GM19468 (cell line): ENCODE measurements around the gene FGD3.

Experiments
- ATAC-seq: cut with Tn5 transposase; IDR thresholded peaks from one replicate; pipeline ENCODE4 v1.9.1; 2021; ENCODE audit warnings: mild to moderate bottlenecking, moderate library complexity, moderate number of reproducible peaks; ENCODE audit not compliant: unreplicated experiment; ENCODE audit errors: extremely low read depth

Gene FGD3

GRCh38 chr9:93025736-93026135 is 78.4 kb downstream of the FGD3 start:
- no peak for ATAC-seq

DNA sequence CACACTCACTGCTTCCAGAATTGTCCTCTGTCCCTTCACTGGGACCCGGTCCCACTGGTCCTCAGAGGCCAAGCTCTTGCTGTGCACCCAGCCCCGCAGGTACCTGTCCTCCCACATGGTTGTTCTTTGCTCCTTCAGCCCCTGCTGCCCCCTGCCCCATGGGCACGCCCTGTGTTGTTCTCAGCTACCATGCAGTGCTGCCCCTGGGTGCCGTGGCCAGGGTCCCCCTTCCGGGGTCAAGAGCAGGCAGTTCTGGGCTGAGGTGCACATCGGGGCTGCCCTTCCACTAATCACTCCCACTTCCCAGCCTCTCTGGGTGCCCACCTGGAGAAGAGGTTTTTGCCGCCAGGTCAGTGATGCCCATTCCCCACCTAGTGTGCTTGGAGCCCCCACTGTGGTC is 79.3 kb downstream of the FGD3 start:
- no peak for ATAC-seq

DNA sequence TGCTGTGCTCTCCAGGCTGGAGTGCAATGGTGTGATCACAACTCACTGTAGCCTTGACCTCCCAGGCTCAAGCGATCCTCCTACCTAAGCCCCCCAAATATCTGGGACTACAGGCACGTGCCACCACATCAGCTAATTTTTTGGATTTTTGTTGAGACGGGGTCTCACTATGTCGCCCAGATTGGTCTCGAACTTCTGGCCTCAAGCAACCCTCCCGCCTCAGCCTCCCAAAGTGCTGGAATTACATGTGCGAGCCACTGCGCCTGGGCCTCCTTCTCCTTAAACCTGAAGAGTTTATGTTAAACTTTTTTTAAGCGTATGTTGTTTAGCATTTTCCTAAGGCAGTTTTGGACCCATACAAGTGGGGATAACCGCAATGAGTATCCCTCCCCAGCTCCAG is 80.4 kb downstream of the FGD3 start:
- no peak for ATAC-seq

- no peak for ATAC-seq
Observed at GRCh38 chr9:93028448-93029006, 81.2 kb downstream of the FGD3 start.

DNA sequence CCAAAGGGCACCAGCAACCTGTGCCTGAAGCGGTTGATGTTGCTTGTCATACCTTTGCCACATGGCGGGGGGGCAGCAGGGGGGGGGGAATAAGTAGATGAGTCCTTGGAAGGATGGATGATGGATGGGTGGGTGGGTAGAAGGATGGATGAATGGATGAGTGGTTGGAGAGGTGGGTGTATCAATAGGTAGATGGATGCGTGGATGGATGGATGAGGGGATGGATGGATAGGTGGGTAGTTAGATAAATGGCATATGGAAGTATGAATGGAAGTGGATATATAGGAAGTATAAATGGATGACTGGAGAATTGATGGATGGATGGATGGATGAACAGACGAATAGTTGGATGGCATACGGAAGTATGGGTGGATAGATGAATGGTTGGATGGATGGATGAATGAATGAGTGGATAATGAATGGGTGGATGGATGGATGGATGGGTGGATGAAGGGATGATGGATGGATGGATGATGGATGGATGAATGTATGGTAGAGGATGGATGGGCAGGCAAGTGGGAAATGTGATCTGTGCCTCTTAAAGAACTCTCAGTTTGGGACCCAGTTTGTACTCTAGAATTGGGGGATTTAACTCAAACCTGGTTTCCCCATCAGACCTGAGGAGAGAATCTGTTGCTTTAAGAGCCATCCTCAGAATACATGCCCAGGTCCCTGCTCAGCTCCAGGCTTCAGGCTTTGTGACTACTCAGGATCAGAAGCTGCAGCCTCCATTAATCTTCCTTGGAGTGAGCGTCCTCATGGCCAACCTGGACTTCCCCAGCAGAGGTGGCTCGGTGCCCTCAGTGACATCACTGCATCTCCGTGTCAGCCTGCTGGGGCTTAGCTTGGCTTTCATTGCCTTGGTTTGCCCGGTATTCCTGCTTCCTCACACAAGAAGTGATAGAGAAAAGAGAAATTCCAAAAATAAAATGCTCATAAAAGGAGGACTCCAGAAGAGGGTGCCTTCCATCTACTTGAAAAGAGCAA is 83.6 kb downstream of the FGD3 start:
- ATAC-seq, result no peak

- ATAC-seq, result no peak
Observed at GRCh38 chr9:93031629-93032430, 84.5 kb downstream of the FGD3 start.

GRCh38 chr9:93032545-93032944 is 85.2 kb downstream of the FGD3 start:
- no peak for ATAC-seq

DNA sequence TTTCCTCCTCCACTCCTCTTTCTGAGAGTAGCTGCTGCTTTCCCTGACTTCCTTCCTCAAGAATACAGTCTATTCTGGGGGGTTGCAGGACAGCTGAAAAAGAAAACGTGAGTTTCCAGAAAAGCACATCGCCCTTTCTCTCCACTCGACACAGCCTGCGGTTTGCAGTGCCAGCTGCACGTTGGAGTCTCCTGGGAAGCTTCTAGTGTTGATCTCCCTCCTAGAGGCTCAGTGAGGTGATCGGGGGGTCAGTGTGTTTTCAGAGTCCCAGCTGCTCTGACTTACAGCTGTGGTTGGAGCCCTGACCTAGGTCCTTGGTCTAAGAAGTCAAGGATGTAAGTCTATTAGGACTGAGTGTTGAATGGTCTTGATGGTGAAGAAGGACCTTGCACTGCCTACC is 86.2 kb downstream of the FGD3 start:
- ATAC-seq, result no peak

DNA sequence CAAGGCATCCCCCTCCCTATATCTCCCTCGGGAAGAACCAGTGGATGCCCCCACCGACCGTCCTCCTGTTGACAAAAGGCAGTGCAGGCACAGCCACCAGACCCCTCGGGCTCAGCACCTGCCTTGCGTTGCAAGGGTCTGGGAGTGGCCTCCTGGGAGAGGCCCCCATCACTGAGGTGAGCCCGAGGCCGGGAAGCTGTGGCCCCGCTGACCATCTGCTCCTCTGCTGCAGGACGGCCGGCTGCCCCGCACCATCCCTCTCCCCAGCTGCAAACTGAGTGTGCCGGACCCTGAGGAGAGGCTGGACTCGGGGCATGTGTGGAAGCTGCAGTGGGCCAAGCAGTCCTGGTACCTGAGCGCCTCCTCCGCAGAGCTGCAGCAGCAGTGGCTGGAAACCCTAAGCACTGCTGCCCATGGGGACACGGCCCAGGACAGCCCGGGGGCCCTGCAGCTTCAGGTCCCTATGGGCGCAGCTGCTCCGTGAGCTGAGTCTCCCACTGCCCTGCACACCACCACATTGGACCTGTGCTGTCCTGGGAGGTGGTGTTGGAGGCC is 87.9 kb downstream of the FGD3 start:
- no peak for ATAC-seq

DNA sequence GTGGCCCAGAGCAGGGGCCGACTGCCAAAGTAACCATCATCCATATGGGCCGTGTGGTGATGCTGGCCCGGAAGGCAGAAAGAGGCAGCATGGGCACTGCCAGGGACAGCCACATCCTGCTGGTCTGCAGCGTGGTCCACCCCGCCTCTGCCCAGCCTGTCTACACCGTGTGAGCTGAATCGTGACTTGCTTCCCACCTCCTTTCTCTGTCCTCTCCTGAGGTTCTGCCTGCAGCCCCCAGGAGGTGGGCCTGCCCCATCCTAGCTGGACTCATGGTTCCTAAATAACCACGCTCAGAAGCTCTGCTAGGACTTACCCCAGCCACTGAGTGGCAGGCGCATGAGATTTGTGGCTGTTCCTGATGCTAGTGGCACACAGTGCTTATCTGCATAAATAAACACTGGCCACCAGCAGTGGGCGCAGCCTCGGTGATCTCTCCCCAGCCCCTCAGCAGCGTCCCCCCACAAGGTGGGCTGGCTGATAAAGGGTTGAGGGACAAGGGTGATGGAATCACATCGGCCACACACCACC is 88.6 kb downstream of the FGD3 start:
- ATAC-seq, result no peak

- no peak for ATAC-seq
Observed at GRCh38 chr9:93036887-93037475, 89.7 kb downstream of the FGD3 start.

- ATAC-seq, result no peak
Observed at GRCh38 chr9:93037476-93037971, 90.2 kb downstream of the FGD3 start.

GRCh38 chr9:93038918-93039317 is 91.6 kb downstream of the FGD3 start:
- ATAC-seq, result no peak

DNA sequence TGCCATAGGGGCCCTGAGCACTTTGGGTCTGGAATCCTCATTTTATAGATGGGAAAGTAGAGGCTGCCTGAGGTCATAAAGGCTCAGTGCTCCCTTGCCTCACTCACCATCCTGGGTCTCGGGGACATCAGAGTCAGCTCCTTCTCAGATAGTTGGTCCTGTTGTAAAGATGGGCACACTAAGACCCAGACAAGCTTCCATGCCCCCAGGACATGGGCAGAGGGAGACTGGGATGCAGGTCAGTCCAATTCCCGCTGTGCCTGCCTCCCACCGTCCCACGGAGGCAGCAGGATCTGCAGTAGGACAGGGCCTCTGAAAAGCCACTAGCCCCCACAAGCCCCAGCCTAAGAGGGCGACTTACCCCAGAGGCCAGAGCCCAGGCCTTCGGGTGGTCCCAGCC is 92.1 kb downstream of the FGD3 start:
- no peak for ATAC-seq

- ATAC-seq, result no peak
Observed at GRCh38 chr9:93039976-93040375, 92.7 kb downstream of the FGD3 start.

GRCh38 chr9:93040409-93040808 is 93.1 kb downstream of the FGD3 start:
- no peak for ATAC-seq

DNA sequence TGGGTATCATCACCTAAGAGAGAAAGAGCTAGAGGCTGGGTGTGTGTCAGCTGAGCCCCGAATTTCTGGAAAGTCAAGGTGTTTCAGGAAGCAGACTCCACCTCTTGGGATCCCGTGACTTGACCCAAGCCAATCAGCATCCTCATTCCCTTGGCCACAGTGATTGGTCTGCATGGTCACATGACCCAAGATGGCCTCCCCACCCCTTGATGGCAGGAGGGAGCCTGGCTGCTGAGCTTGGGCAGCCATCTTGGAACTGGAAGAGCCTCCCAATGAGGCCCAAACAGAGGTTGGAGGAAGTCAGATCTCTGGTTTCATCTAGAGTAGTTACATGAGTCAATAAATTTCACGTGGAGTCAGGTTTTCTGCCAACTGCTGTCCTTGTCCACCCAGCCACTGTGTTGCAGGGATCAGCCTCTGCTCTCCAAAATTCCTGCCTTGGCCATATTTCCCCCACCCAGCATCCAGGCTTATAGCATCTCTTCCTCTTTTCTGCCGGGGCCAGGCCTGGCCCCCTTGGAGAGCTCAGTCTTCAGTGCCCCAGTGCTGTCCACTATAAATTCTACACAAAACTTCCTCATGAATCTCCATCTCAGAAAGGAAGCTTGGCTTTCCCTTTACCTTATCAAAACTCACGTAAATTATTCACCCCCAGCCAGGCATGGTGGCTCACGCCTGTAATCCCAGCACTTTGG is 93.9 kb downstream of the FGD3 start:
- no peak for ATAC-seq

GRCh38 chr9:93043122-93043521 is 95.8 kb downstream of the FGD3 start:
- no peak for ATAC-seq

DNA sequence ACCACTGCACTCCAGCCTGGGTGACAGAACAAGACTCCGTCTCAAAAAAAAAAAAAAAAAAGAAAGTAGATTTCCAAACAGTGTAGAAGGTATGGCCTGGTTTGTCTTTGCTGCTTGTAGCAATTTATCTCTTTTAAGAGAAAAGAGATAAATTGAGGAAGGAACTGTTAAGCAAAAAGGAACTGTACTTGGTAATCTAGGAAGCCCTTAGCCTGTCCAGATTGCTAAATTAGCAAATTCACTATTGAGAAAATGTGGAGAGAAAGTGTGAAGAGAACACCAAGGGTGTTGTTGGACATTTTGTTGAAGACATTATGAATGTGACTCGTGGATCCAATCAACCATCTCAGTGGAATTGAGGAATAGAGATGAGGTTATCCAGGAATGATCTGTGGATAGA is 98.2 kb downstream of the FGD3 start:
- no peak for ATAC-seq
